DMS79 treated with DMSO at 0.1 percent for 48 hours (cell line): ENCODE results near the gene ORAI2.
"Not testable (repeated sequence)": the region's sequence is repeated elsewhere in the genome, so short reads cannot be mapped to it uniquely, and the experiment has no call there.

Source experiments
- DNase-seq: peaks from one replicate; lab custom pipeline; 2025; lab: John Stamatoyannopoulos, UW

The ORAI2 gene

DNA sequence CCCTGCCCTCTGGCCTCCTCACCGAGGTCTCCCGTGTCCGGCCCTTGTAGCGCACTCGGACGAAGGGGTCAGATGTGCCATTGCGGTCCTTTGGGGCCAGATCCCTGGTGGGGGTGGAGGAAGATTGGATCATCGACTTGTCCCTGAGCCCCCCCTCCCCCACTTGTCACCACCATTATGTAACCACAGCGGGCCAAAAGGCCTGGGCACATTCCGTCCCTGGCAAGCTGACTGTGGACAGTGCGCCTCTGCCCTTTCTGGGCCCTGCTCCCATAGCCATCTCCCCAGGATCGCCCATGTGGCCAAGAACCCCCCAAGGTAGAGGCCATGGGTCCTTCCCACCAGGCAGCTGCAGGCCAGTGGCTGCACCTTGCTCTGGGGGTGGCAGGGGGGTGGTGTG, 69.8 kb downstream of the ORAI2 start:
- DNase-seq: not testable (repeated sequence)

DNA sequence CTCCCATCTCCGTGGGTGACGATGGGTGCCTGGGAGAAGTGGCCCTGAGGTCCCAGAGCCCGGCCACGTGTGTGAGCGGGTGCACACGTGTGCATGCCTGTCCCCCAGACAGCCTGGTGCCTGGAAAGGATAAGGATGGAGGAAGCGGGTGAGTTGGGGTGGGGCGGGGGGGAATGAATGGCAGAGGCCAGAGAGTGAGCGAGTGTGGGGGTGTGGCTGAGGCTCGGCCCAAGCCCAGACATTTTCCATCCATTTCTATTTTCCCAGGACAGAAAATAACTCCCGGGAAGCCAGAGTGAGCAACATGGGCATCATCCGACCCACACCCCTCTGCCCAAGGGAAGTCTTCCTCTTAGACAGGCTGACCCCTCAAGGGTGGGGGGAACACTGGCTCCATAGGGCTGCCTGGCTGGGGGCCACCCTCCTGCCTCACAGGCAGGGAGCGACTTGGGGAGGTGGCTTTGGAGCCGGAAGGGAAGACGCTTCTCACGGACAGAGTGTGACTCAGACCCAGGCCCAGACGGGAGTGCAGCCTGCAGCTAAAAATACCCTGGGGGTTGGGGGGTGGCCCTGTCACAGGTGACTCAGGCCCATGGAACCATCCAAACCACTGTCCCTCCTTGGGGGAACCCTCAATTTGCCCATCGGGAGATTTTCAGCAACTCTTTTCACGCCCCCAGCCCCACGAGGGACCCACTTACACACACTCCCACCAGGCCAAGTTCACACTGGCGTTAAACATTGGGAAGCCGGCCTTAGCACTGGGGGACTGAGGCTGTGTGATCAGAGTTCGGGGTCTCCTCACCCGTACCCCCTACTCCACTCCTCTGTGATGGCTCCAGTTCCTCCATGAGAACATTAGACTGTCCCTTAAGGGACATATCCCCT, 72.2 kb downstream of the ORAI2 start:
- not testable (repeated sequence) for DNase-seq
